ENCODE measurements around the gene LRMDA. TPM values are rescaled to one million over a fixed set of nuclear protein-coding genes. Genes with fewer than 3 reads are reported as not detected.

Gene LRMDA
- total and polyA plus RNA-seq, 2 donors (not counting 1 experiment from before 2014, with no cell fraction given): 0.12 TPM; not detected in 1

DNA sequence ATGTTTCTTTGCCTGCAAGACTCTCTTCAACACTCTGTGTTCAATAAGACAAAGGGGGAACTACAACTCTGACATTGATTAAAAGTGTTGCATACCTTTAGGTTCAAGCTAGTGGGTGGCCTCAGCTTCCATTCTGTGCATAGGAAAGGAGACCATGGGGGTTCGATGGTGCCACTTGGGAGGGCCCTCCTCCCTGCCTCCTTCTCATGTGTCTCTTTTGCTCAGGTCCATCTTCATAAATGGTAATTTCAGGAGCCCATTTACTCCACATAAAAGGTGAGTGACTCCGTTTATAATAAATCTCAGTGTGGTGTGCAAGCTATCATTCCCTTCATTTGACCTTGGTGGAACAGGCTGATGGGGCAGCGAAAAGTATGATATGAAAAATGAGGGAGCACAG lies 285.1 kb downstream of the LRMDA start:
- H3K79me2 ChIP-seq (ENCODE audit: control insufficient read depth, insufficient read depth, low read length): no peaks in the 10 kb centered on the region
- H3K27me3 ChIP-seq (replicated peaks in 1 of 4; ENCODE audit: control extremely low read depth in 1 of 4, control insufficient read depth in 3 of 4, insufficient read depth in 4 of 4, low read length in 3 of 4): peaks cover 0 to 4% (median 1%) of the 10 kb centered on the region in 4 experiments
- POLR2A ChIA-PET: no interaction called here
- Mint-ChIP-seq H3K4me3 (no peak overlapping the region), H3K27me3 (peaks cover 28% of the 10 kb centered on the region), H3K4me1 (no peaks in the 10 kb centered on the region), H3K27ac (no peak overlapping the region), H3K9me3 (ENCODE audit: insufficient read depth) (no peaks in the 10 kb centered on the region)
- H3K9ac ChIP-seq (ENCODE audit: low read length): no peak overlapping the region
- no peak overlapping the region for H2AFZ ChIP-seq (ENCODE audit: insufficient read depth, low read depth, low read length, poor library complexity, severe bottlenecking)
- H3K4me2 ChIP-seq (replicated peaks; ENCODE audit: low read depth, low read length, poor library complexity, severe bottlenecking): no peak overlapping the region
- TF ChIP-seq EZH2 (IDR thresholded peaks at IDR 0.05; ENCODE audit: borderline replicate concordance, insufficient read depth, low read depth, low read length, poor library complexity, severe bottlenecking): no peak
- no peak for TF ChIP-seq CTCF (IDR thresholded peaks at IDR 0.05)
- no peaks in the 10 kb centered on the region for H3K9me3 ChIP-seq (ENCODE audit: control extremely low read depth in 1 of 3, control insufficient read depth in 2 of 3, insufficient read depth in 1 of 3, low read length in 2 of 3)
- no peaks in the 10 kb centered on the region for H4K20me1 ChIP-seq (ENCODE audit: control insufficient read depth, insufficient read depth, low read length, poor library complexity, severe bottlenecking)
- ATAC-seq (ENCODE audit: low read depth) (no peak), DNase-seq (no peak)
- H3K27ac ChIP-seq (ENCODE audit: low read length in 2 of 2): no peak overlapping the region
- no CpG with 5 or more reads among the region's 3 CpGs for WGBS (ENCODE audit: insufficient coverage)
- intact Hi-C loops (cut with micrococcal nuclease): no loop called here
- CTCF ChIA-PET: no interaction called here
- H3K4me1 ChIP-seq (ENCODE audit: control insufficient read depth in 2 of 2, insufficient read depth in 2 of 2, low read length in 2 of 2): no peaks in the 10 kb centered on the region
- no peak overlapping the region for H3K4me3 ChIP-seq (ENCODE audit: control extremely low read depth in 1 of 5, extremely low read depth in 1 of 5, insufficient read depth in 1 of 5, low read depth in 2 of 5, low read length in 4 of 5)
- no peaks in the 10 kb centered on the region for H3K36me3 ChIP-seq (replicated peaks in 1 of 2; ENCODE audit: control extremely low read depth in 1 of 2, control insufficient read depth in 1 of 2, extremely low read depth in 1 of 2, insufficient read depth in 2 of 2, low read length in 1 of 2)

- H3K79me2 ChIP-seq (ENCODE audit: control insufficient read depth, insufficient read depth, low read length): no peaks in the 10 kb centered on the region
- ATAC-seq (ENCODE audit: low read depth) (no peak), DNase-seq (no peak)
- H2AFZ ChIP-seq (ENCODE audit: insufficient read depth, low read depth, low read length, poor library complexity, severe bottlenecking): no peak overlapping the region
- H3K4me3 ChIP-seq (ENCODE audit: control extremely low read depth in 1 of 5, extremely low read depth in 1 of 5, insufficient read depth in 1 of 5, low read depth in 2 of 5, low read length in 4 of 5): no peak overlapping the region
- ChIA-PET POLR2A (no interaction called here), CTCF (no interaction called here)
- H3K9me3 ChIP-seq (ENCODE audit: control extremely low read depth in 1 of 3, control insufficient read depth in 2 of 3, insufficient read depth in 1 of 3, low read length in 2 of 3): no peaks in the 10 kb centered on the region
- H3K36me3 ChIP-seq (replicated peaks in 1 of 2; ENCODE audit: control extremely low read depth in 1 of 2, control insufficient read depth in 1 of 2, extremely low read depth in 1 of 2, insufficient read depth in 2 of 2, low read length in 1 of 2): no peaks in the 10 kb centered on the region
- Mint-ChIP-seq H3K27me3 (peaks cover 20% of the 10 kb centered on the region), H3K27ac (no peak overlapping the region), H3K4me3 (no peak overlapping the region), H3K4me1 (no peaks in the 10 kb centered on the region), H3K9me3 (ENCODE audit: insufficient read depth) (no peaks in the 10 kb centered on the region)
- intact Hi-C loops (cut with micrococcal nuclease): no loop called here
- no peaks in the 10 kb centered on the region for H3K4me1 ChIP-seq (ENCODE audit: control insufficient read depth in 2 of 2, insufficient read depth in 2 of 2, low read length in 2 of 2)
- TF ChIP-seq EZH2 (IDR thresholded peaks at IDR 0.05; ENCODE audit: borderline replicate concordance, insufficient read depth, low read depth, low read length, poor library complexity, severe bottlenecking) (no peak), CTCF (IDR thresholded peaks at IDR 0.05) (no peak)
- 84% methylated on average over 8 of the region's 10 CpGs for WGBS (ENCODE audit: insufficient coverage)
- H4K20me1 ChIP-seq (ENCODE audit: control insufficient read depth, insufficient read depth, low read length, poor library complexity, severe bottlenecking): no peaks in the 10 kb centered on the region
- peaks cover 0 to 4% (median 1%) of the 10 kb centered on the region in 4 experiments for H3K27me3 ChIP-seq (replicated peaks in 1 of 4; ENCODE audit: control extremely low read depth in 1 of 4, control insufficient read depth in 3 of 4, insufficient read depth in 4 of 4, low read length in 3 of 4)
- H3K9ac ChIP-seq (ENCODE audit: low read length): no peak overlapping the region
- no peak overlapping the region for H3K4me2 ChIP-seq (replicated peaks; ENCODE audit: low read depth, low read length, poor library complexity, severe bottlenecking)
- no peak overlapping the region for H3K27ac ChIP-seq (ENCODE audit: low read length in 2 of 2)
Measured at GRCh38 chr10:75717126-75717916, 285.9 kb downstream of the LRMDA start.
